NK-92 (cell line): ENCODE results near the gene LIFR.
"Not testable (repeated sequence)": the region's sequence is repeated elsewhere in the genome, so short reads cannot be mapped to it uniquely, and the experiment has no call there.

Experiments used
- DNase-seq: peaks from one replicate; lab custom pipeline; 2025; ENCODE audit not compliant: unreplicated experiment; lab: John Stamatoyannopoulos, UW

LIFR gene

GRCh38 chr5:38556599-38557307, at the start of gene LIFR:
TSS of gene LIFR (minus strand) at chr5:38556646. CDS start at chr5:38530647, 25,999 bp downstream.
- no peak for DNase-seq

DNA sequence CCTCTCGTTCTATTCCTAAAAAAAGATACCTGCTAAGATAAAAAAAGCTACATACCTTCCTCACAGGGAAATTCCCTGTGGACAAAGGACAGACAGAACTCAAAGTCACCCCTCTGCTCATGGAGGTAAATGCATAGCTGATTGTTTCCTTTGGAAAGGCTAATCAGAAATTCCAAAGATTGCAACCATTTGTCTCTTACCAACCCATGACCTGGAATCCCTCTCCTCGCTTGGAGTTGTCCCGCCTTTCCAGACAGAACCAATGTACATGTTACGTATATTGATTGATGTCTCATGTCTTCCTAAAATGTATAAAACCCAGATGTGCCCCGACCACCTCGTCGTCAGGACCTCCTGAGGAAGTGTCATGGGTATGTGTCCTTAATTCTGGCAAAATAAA, 49.2 kb upstream of the LIFR start:
- no peak for DNase-seq

GRCh38 chr5:38603691-38604090, 47.2 kb upstream of the LIFR start:
- DNase-seq: no peak

DNA sequence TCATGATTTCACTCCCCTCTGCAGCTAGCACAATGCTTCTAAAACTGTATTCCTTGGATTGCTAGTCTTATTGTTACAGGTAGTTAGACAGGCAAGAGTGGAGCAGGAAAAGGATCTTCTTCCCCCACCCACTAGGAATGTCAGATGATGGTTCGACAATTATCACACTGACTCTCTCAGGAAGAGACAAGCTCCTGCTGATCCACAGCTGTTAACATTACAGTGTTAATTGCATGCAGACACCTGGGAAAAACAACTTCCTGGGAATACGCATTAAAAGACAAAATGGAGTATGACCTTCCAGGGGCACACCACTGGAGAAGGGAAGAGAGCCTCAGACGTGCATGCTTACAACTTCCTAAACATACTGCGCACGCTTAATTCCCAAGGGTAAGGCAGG, 46.2 kb upstream of the LIFR start:
- no peak for DNase-seq

- no peak for DNase-seq
Observed at GRCh38 chr5:38601863-38602298, 45.4 kb upstream of the LIFR start.

GRCh38 chr5:38601133-38601862, 44.9 kb upstream of the LIFR start:
- DNase-seq: no peak

DNA sequence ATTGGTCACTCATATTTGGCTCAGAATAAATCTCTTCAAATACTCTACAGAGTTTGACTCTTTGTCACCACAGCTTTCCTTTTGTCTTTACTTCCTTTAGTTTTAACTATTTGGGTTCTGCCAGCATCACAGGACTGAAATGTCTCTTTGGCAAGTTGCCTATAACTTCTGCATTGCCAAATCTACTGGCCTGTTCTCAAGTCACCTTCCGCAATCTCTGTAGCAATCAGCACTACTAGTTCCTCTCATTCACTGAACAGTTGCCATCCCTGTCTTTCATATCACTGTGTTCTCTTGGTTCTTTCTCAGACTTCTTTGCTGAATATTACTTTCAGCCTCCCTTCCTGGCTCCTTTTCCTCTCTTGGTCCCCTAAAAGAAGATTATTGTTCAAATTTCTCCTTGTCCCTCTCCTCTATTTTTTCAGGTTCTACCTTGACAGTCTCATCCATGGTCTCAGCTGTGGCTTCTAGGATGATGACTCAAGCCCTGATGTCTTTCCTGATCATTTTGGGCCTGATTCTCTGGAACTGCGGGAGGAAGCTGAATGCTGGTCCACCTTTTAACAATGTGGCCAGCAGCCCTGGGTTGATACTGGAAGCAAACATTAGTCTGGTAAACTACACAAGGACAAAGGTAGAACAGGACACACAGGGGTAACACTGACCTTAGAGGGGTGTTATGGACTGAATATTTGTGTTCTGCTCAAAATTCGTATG, 44.0 kb upstream of the LIFR start:
- DNase-seq: no peak

GRCh38 chr5:38599751-38600150, 43.3 kb upstream of the LIFR start:
- not testable (repeated sequence) for DNase-seq

GRCh38 chr5:38598994-38599617, 42.7 kb upstream of the LIFR start:
- no peak for DNase-seq

DNA sequence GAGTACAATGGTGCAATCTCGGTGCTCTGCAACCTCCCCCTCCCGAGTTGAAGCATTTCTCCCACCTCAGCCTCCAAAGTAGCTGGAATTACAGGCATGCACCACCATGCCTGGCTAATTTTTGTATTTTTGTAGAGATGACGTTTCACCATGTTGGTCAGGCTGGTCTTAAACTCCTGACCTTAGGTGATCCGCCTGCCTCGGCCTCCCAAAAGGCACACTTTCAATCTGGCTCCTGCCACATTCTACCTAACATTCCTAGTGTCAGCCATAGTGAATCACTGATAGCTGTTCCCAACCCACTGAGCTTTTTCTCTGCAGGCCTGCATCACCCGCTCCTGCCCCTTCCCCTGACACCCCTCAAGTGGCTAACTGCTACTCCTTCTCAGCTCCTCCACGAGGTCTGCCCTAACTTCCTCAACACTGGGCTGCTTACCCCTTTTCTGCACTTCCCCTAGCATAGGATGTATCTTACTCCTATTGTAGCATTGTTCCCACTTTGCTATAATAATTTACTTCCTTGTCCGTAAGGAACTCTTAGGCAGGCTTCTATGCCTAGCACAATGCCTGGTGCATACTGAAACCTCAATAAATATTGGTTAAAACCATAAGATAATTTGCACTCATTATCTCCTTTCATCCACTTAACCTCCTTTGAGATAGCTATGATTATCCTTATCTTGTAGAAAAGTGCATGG, 42.0 kb upstream of the LIFR start:
- DNase-seq: no peak

DNA sequence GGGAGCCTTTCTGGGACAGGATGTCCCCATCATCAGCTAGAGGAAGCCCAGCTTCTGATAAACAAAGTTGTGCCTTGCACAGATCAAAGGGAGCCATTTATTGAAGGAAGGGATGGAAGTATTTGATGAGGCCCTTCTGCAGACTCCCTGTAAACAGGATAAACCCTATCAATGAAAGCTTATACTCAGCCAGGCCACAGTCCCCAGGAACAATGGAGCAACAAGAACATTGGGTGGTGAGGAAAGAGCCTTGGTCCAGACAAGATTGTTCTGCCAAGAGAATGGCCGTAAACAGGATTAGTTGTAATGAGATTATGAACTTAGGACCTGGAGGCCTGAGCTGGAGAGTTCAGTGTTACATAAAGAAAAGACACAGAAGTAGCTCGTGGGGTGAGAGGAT, 40.5 kb upstream of the LIFR start:
- DNase-seq: no peak

DNA sequence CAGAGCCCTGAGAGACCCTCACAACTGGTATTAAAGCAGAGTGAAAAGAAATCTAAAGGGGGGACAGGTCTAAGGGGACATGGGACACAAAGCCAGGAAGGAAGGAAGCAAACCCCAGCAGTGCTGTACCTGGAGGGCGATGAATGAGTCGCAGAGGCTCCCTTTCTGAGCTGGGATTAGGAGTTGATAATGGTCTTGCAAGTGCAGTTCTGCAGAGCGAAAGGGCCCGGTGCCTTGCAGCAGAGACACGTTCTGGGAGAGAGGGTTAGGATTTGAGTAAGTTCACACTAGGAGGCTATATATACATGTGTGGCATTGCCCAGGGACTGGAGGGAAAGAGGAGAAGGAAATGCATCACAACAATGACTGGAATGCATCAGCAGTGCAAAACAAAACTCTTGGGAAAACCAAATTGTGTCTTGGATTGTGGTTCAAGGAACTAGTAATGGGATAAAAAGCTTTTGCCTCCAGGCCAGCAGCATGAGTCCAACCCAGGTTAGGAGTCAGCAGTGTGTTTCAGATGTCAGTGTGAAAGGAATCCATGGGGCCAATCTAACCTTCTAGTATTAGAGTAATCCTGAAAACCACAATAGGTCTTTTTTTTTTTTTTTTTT, 38.8 kb upstream of the LIFR start:
- DNase-seq: no peak

DNA sequence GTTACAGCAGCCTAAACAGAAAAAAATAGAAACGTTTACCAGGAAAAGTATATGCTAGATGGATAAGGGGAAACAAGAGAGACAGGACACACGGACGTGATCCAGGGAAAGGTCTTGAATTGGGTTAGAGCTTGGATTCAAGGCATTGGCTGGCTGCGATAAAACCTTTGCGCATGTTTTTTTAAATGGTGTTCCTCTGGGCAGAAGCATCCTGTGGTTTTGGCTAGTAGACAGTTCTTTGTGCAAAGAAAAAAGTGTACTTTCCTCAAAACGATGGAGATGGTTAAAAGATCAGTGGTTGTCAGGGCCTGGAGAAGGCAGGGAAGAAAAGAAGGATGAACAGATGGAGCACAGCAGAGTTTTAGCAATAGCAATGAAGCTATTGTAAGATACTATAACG, 37.5 kb upstream of the LIFR start:
- DNase-seq: no peak

GRCh38 chr5:38591523-38591849, 35.0 kb upstream of the LIFR start:
- DNase-seq: no peak

DNA sequence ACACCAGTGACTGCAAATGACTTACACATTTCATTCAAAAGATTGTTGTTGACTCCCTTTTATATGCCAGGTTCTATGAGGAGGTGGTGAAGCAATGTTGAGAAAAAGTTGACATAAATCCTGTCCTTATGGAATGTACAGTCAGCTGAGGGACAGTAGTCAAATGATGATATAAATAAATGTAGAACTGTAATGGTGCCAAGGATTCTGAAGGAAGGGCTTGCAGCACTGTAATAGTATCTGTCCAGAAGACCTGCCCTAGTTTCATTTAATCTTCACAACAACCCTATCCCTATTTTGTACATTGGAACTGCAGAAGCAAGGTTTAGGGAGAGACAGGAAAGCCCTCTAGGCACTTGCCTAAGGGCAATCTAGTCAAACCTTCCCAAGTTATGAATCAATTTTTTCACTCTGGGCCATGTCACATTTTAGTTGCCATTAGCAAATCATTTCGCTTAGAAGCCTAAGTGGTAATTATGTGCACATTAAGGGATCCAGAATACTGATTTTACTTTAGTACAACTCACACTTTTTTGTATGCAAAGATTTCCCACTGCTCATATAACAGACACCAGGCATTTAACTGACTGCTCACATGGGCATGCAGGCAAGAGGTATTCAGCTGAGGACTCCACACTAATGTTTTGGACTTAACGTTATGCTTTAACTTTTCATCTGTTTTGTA, 34.5 kb upstream of the LIFR start:
- no peak for DNase-seq

- DNase-seq: no peak
Observed at GRCh38 chr5:38589629-38590028, 33.2 kb upstream of the LIFR start.

GRCh38 chr5:38585816-38586215, 29.4 kb upstream of the LIFR start:
- no peak for DNase-seq

DNA sequence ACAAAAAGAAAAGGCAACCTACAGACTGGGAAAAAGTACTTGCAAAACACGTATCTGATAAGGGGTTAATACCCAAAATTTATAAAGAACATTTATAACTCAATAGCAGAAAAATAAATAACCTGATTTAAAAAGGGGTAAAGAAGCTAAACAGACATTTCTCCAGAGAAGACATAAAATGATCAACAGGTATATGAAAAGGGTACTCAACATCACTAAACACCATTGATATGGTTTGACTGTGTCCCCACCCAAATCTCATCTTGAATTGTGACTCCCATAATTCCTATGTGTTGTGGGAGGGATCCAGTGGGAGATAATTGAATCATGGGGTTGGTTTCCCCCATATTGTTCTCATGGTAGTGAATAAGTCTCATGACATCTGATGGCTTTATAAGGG, 27.1 kb upstream of the LIFR start:
- no peak for DNase-seq

DNA sequence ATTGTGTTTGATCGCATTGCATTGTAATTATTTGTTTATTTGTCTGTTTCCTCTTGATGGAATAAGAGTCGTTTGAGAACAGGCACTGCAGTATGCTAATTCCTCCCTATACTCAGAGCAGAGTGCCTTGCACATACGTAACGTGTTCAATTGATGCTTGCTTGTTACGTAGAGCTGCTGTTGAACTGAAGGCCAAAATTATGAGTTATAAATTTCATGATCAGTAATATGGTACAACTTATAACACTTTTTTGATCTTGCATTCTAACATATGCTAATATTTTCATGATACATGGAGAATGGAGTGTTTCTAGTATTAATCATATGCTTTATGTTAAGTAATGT, 26.5 kb upstream of the LIFR start:
- DNase-seq: no peak

GRCh38 chr5:38582293-38582974, 26.0 kb upstream of the LIFR start:
- no peak for DNase-seq
